HCT116 (cell line): Measurements from ENCODE around the gene USP47. TPM values are rescaled to one million over a fixed set of nuclear protein-coding genes. Genes with fewer than 3 reads are reported as not detected.

ENCODE experiments used
- ATAC-seq: fragments of 200-7000 bp; cut with Tn5 transposase; 2 replicates; pipeline ENCODE4 v1.9.1; 2020; ENCODE audit warnings: mild to moderate bottlenecking, moderate library complexity
- BruUV-seq: library from RNA; stranded (reverse); fragments of 400-500 nt; replicated peaks from 2 replicates; lab custom pipeline; 2021; lab: Mats Ljungman, UMichigan
- CTCF ChIA-PET: fragments of 300-600 bp; sonication (Branson Sonifier 250); formaldehyde crosslinking; loops from one replicate; lab custom pipeline; 2021; ENCODE audit warnings: antibody characterized with exemption; lab: Charles Lee
- POLR2A ChIA-PET: fragments of 300-600, 350-600 bp; sonication (Branson Sonifier 250); formaldehyde crosslinking; loops from one replicate; lab custom pipeline; 2021; ENCODE audit warnings: antibody characterized with exemption; lab: Charles Lee
- RAD21 ChIA-PET, 2 experiments: fragments of 300-600 bp; sonication (Branson Sonifier 250); formaldehyde crosslinking; loops; one replicate each; lab custom pipeline; 2023; ENCODE audit warnings: low total read pairs in 2 of 2; ENCODE audit not compliant: uncharacterized antibody in 2 of 2, unreplicated experiment in 2 of 2, low non-redundant PET in 1 of 2; lab: Charles Lee
- DNase-seq: peaks from one replicate; pipeline ENCODE4 v3.0.0-alpha.2; 2010; ENCODE audit warnings: low read depth, low spot score
- H2AFZ ChIP-seq: fragments of 200-600 bp; shearing (Covaris generic), sonication (generic); 2 replicates; pipeline ENCODE4 v1.6.1; 2017; ENCODE audit warnings: low read depth, mixed run types, mixed read lengths, antibody characterized with exemption, low read length; ENCODE audit not compliant: poor library complexity, severe bottlenecking
- H3K27ac ChIP-seq: 2 replicates; pipeline ENCODE4 v1.5.1; 2012; ENCODE audit warnings: low read depth, low read length
- H3K27me3 ChIP-seq: fragments of 200-600 bp; sonication (generic); 2 replicates; pipeline ENCODE4 v1.6.1; 2016; ENCODE audit warnings: mixed run types, low read length, mixed read lengths; ENCODE audit not compliant: insufficient read depth
- H3K36me3 ChIP-seq, 2 experiments: fragments of 200-500 bp in 1 of 2; fragments of 200-600 bp in 1 of 2; sonication (Bioruptor generic) in 1 of 2; sonication (generic) in 1 of 2; 2 replicates each; pipeline versions ENCODE4 v1.5.1 to v1.6.1; 2014 to 2016; ENCODE audit warnings: low read length in 2 of 2, inconsistent platforms in 1 of 2, mixed read lengths in 1 of 2, mixed run types in 1 of 2; ENCODE audit not compliant: insufficient read depth in 2 of 2, control insufficient read depth in 1 of 2
- H3K4me1 ChIP-seq, 2 experiments: fragments of 200-600 bp in 1 of 2; sonication (generic) in 1 of 2; 2 replicates each; pipeline versions ENCODE4 v1.5.1 to v1.6.1; 2012 to 2017; ENCODE audit warnings: low read length in 2 of 2, inconsistent platforms in 1 of 2, mild to moderate bottlenecking in 1 of 2, mixed read lengths in 1 of 2, mixed run types in 1 of 2, moderate library complexity in 1 of 2; ENCODE audit not compliant: insufficient read depth in 2 of 2, control insufficient read depth in 1 of 2
- H3K4me2 ChIP-seq: fragments of 200-600 bp; sonication (generic); 2 replicates; pipeline ENCODE4 v1.6.1; 2017; ENCODE audit warnings: mixed run types, low read length, mixed read lengths
- H3K4me3 ChIP-seq, 2 experiments: fragments of 200-600 bp in 1 of 2; sonication (generic) in 1 of 2; replicated peaks in 1 of 2; 2 replicates each; pipeline ENCODE4 v1.5.1; 2011 to 2016; ENCODE audit warnings: low read length in 2 of 2, control low read depth in 1 of 2, low read depth in 1 of 2, mild to moderate bottlenecking in 1 of 2, mixed read lengths in 1 of 2, mixed run types in 1 of 2
- H3K79me2 ChIP-seq: fragments of 200-600 bp; sonication (generic); 2 replicates; pipeline ENCODE4 v1.6.1; 2017; ENCODE audit warnings: mild to moderate bottlenecking, mixed run types, low read length, moderate library complexity, mixed read lengths; ENCODE audit not compliant: insufficient read depth
- H3K9ac ChIP-seq: fragments of 200-600 bp; sonication (generic); 2 replicates; pipeline ENCODE4 v1.6.1; 2016; ENCODE audit warnings: low read length, mixed read lengths
- H3K9me2 ChIP-seq: fragments of 200-600 bp; sonication (generic), shearing (Covaris generic); 2 replicates; pipeline ENCODE4 v1.6.1; 2017; ENCODE audit warnings: mixed run types, mild to moderate bottlenecking, moderate library complexity; ENCODE audit not compliant: insufficient read depth
- H3K9me3 ChIP-seq, 2 experiments: fragments of 200-500 bp in 1 of 2; fragments of 200-600 bp in 1 of 2; sonication (Bioruptor generic) in 1 of 2; sonication (generic) in 1 of 2; 2 replicates each; pipeline ENCODE4 v1.6.1; 2014 to 2017; ENCODE audit warnings: low read length in 2 of 2, mixed read lengths in 2 of 2, inconsistent platforms in 1 of 2, low read depth in 1 of 2, mild to moderate bottlenecking in 1 of 2, mixed run types in 1 of 2, moderate library complexity in 1 of 2; ENCODE audit not compliant: control insufficient read depth in 1 of 2, insufficient read depth in 1 of 2
- H4K20me1 ChIP-seq: fragments of 200-600 bp; sonication (generic), shearing (Covaris generic); 2 replicates; pipeline ENCODE4 v1.6.1; 2017; ENCODE audit warnings: mixed run types, mild to moderate bottlenecking, moderate library complexity; ENCODE audit not compliant: insufficient read depth
- ATF3 ChIP-seq: IDR thresholded peaks from 2 replicates; pipeline ENCODE4 v1.6.1; 2012
- ELF1 ChIP-seq: IDR thresholded peaks from 2 replicates; pipeline ENCODE4 v1.6.1; 2012; ENCODE audit warnings: low read depth, borderline replicate concordance
- EZH2 ChIP-seq: fragments of 200-600 bp; sonication (generic); IDR thresholded peaks from 2 replicates; pipeline ENCODE4 v1.6.1; 2017; ENCODE audit warnings: antibody characterized with exemption, mixed run types
- FOSL1 ChIP-seq: IDR thresholded peaks from 2 replicates; pipeline ENCODE4 v1.6.1; 2012; ENCODE audit warnings: low read depth
- POLR2A ChIP-seq: IDR thresholded peaks from 2 replicates; pipeline ENCODE4 v1.7.0; 2011; ENCODE audit warnings: borderline replicate concordance; ENCODE audit not compliant: insufficient read depth, insufficient read length; ENCODE audit errors: extremely low read depth
- POLR2AphosphoS5 ChIP-seq: IDR thresholded peaks from 2 replicates; pipeline ENCODE4 v1.6.1; 2011; ENCODE audit warnings: mild to moderate bottlenecking, low read depth, low read length, moderate library complexity
- RAD21 ChIP-seq: IDR thresholded peaks from 2 replicates; pipeline ENCODE4 v1.6.1; 2012; ENCODE audit warnings: low read depth, mild to moderate bottlenecking
- SIN3A ChIP-seq: IDR thresholded peaks from 2 replicates; pipeline ENCODE4 v1.6.1; 2012; ENCODE audit warnings: low read depth
- SP1 ChIP-seq: IDR thresholded peaks from 2 replicates; pipeline ENCODE4 v1.6.1; 2012; ENCODE audit warnings: low read depth
- TCF7L2 ChIP-seq: IDR thresholded peaks from 2 replicates; pipeline ENCODE4 v1.7.0; 2011; ENCODE audit warnings: borderline replicate concordance, inconsistent platforms; ENCODE audit not compliant: insufficient read depth, insufficient read length; ENCODE audit errors: extremely low read depth
- ZBTB33 ChIP-seq: IDR thresholded peaks from 2 replicates; pipeline ENCODE4 v1.6.1; 2011; ENCODE audit warnings: mild to moderate bottlenecking, low read length, moderate library complexity; ENCODE audit not compliant: insufficient replicate concordance; ENCODE audit errors: extremely low read depth
- ZFX ChIP-seq: fragments of 450-650 bp; IDR thresholded peaks from 2 replicates; pipeline ENCODE4 v1.6.1; 2017
- intact Hi-C: fragments of 100-400 bp; cut with micrococcal nuclease; formaldehyde crosslinking; loops from 2 replicates; pipeline ENCODE4 v1.10.0; 2022
- total RNA-seq: library from RNA; stranded (reverse); gene quantifications from one replicate; pipeline ENCODE4 v1.2.1, GENCODE V29; 2021; ENCODE audit not compliant: unreplicated experiment
- TF ChIP-seq, protein P1 (sequence below), 3 experiments: fragments of 200-600 bp in 1 of 3; sonication (generic) in 1 of 3; IDR thresholded peaks in 2 of 3; conservative IDR thresholded peaks in 1 of 3; 2 replicates each; pipeline ENCODE4 v1.5.1; 2012 to 2017; ENCODE audit warnings: low read depth in 2 of 3, low read length in 2 of 3, antibody characterized with exemption in 1 of 3, borderline replicate concordance in 1 of 3, control low read depth in 1 of 3, mild to moderate bottlenecking in 1 of 3, mixed read lengths in 1 of 3, mixed run types in 1 of 3, moderate library complexity in 1 of 3; ENCODE audit not compliant: insufficient read depth in 1 of 3

Gene USP47
- total RNA-seq, 1 experiment from 2014 or later: 18.9 TPM

DNA sequence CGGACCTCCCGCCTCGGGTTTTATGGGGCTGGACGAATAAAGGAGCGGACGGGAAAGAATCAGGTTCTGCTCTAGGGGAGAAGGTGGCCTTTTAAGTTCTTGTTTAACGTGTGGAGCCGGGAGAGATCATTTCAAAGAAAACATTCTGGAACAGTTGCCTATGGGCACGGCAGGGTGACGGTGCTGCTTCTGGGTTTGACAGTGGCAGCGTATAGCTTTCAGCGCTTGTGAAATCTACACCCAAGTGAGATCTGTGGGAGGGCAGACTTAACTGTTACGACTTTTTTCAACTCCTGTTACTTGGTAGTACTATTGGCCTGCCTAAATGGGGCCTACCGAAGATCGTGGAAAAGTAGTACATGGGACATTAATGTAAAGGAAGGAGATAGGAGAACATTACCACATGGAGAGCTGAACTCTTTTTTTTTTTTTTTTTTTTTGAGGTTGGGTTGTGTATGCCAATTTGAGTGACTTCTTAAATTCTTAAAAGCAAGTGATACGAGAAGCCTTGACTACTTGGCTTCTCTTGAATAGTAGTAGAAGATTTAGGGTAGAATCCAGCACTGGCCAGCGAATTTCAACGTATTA, 743 bp downstream of the USP47 start (continued):
- no peak for TF ChIP-seq ATF3
- peak; percentile 1 for TF ChIP-seq POLR2A
- TF ChIP-seq, all 23 proteins: peak for 5

- H3K27me3 ChIP-seq: no peaks in the 10 kb centered on the region
- H4K20me1 ChIP-seq: peaks cover 6% of the 10 kb centered on the region; the same call in 1 of the 2 replicates
- intact Hi-C loops: no loop called here
- peaks cover 32 to 42% of the 10 kb centered on the region in 2 experiments for H3K4me1 ChIP-seq
- no peaks in the 10 kb centered on the region for H3K9me3 ChIP-seq
- ChIA-PET POLR2A (no interaction called here), RAD21 (no interaction called here), CTCF (interaction anchor here (0.9 kb wide), 1 partner anchor 14 kb away, joined by 3 read pairs; no protein-coding TSS in a partner anchor)
- H3K9ac ChIP-seq: peak overlapping the region; percentile 86
- no peaks in the 10 kb centered on the region for H3K36me3 ChIP-seq
- ATAC-seq: no peak
- DNase-seq: no peak
- peak overlapping the region; percentile 81 to 88 for H3K4me3 ChIP-seq
- no peaks in the 10 kb centered on the region for H3K9me2 ChIP-seq
- H3K79me2 ChIP-seq: peaks cover 64% of the 10 kb centered on the region
- no peak overlapping the region for H2AFZ ChIP-seq
- H3K27ac ChIP-seq: peak overlapping the region; percentile 97; the same call in 1 of the 2 replicates
- peak overlapping the region; percentile 89 for H3K4me2 ChIP-seq
- TF ChIP-seq ZFX (no peak), RAD21 (no peak), FOSL1 (no peak)
- BruUV-seq: no TSS peak
Observed at GRCh38 chr11:11843211-11843621, 1.4 kb downstream of the USP47 start.

GRCh38 chr11:11843642-11844041, 1.9 kb downstream of the USP47 start:
- CTCF ChIA-PET: interaction anchor here (1.3 kb wide), 1 partner anchor 56 kb away, joined by 3 read pairs; no protein-coding TSS in a partner anchor
- BruUV-seq: no TSS peak
- Histone ChIP-seq H2AFZ (no peak overlapping the region), H3K79me2 (peaks cover 68% of the 10 kb centered on the region), H3K4me2 (peak overlapping the region; percentile 89), H3K4me3 (peak overlapping the region; percentile 81 to 88; a peak in 3 of 4 replicates), H3K36me3 (no peaks in the 10 kb centered on the region), H3K9me2 (no peaks in the 10 kb centered on the region), H3K27ac (no peak overlapping the region), H3K4me1 (peaks cover 32 to 42% of the 10 kb centered on the region in 2 experiments), H4K20me1 (peaks cover 6% of the 10 kb centered on the region; the same call in 1 of the 2 replicates), H3K9ac (peak overlapping the region; percentile 86; the same call in 1 of the 2 replicates), H3K27me3 (no peaks in the 10 kb centered on the region), H3K9me3 (no peaks in the 10 kb centered on the region)
- no peak for DNase-seq
- RAD21 ChIA-PET: no interaction called here
- POLR2A ChIA-PET: no interaction called here
- intact Hi-C loops: no loop called here
- no peak for ATAC-seq
- TF ChIP-seq TCF7L2 (no peak), RAD21 (no peak), SIN3A (no peak), ELF1 (no peak), SP1 (no peak), ZBTB33 (no peak), ZFX (no peak), EZH2 (no peak), POLR2AphosphoS5 (no peak)
- TF ChIP-seq, protein P1, sequence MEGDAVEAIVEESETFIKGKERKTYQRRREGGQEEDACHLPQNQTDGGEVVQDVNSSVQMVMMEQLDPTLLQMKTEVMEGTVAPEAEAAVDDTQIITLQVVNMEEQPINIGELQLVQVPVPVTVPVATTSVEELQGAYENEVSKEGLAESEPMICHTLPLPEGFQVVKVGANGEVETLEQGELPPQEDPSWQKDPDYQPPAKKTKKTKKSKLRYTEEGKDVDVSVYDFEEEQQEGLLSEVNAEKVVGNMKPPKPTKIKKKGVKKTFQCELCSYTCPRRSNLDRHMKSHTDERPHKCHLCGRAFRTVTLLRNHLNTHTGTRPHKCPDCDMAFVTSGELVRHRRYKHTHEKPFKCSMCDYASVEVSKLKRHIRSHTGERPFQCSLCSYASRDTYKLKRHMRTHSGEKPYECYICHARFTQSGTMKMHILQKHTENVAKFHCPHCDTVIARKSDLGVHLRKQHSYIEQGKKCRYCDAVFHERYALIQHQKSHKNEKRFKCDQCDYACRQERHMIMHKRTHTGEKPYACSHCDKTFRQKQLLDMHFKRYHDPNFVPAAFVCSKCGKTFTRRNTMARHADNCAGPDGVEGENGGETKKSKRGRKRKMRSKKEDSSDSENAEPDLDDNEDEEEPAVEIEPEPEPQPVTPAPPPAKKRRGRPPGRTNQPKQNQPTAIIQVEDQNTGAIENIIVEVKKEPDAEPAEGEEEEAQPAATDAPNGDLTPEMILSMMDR (IDR thresholded peaks at IDR 0.05 in 2 of 3, conservative IDR thresholded peaks at IDR 0.05 in 1 of 3; ENCODE audit: borderline replicate concordance in 1 of 3, insufficient read depth in 1 of 3, low read depth in 2 of 3, low read length in 2 of 3): no peak
